ENCODE data around the gene IL6ST.
"Not testable (repeated sequence)": the region's sequence is repeated elsewhere in the genome, so short reads cannot be mapped to it uniquely, and the experiment has no call there.

IL6ST gene

GRCh38 chr5:55960779-55961178, 34.0 kb downstream of the IL6ST start:
- DNase-seq, result no peak

DNA sequence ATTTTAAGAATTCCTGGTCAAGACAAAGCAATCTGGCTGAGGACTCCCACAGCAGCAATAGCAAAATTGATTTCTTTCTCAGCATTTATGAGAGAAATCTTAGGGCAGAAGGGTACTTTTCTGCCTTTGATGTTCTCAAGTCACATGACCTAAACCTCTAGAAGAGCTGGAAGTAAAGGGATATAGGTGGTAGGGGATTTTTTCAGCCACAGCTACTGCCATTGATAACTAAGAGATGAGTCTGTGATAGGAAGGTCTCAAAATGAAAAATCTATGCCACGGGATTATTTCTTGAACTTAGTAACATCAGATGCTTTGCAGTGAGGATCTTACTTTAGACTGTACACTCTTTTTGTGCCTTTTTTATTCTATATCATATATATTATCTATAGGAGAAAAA, 35.6 kb downstream of the IL6ST start:
- no peak for DNase-seq

GRCh38 chr5:55941154-55941553, 53.6 kb downstream of the IL6ST start:
- not testable (repeated sequence) for DNase-seq

GRCh38 chr5:55937598-55937997, 57.2 kb downstream of the IL6ST start:
- not testable (repeated sequence) for DNase-seq

DNA sequence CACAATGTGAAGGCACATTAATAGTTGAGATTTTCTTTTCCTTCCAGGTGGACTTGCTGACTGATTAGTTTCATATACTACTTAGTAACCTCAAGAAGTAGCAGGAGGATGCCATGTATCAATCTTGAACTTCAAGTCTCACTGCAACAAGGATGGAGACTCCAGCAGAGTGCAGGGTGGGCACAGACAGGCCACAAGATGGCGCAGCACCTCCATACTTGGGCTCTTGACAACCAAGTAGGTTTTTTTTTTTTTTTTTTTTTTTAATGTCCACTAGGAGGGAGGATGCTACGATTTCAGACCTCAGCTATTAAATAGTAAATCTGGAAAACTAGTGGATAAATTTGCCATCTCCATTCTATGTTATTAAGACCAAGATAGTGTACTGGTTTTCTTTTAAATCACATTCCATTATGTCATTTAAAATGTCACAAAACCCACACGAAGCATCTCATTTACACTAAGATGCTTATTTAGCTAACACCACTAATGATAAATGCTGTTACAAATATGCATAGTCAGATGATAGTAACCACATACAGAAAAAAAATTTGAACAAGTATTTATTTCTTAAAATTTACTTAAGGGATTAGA, 58.6 kb downstream of the IL6ST start:
- DNase-seq, result peak; percentile 44

- DNase-seq, result no peak
These were observed 59.4 kb downstream of the IL6ST start for GRCh38 chr5:55935371-55935770.

DNA sequence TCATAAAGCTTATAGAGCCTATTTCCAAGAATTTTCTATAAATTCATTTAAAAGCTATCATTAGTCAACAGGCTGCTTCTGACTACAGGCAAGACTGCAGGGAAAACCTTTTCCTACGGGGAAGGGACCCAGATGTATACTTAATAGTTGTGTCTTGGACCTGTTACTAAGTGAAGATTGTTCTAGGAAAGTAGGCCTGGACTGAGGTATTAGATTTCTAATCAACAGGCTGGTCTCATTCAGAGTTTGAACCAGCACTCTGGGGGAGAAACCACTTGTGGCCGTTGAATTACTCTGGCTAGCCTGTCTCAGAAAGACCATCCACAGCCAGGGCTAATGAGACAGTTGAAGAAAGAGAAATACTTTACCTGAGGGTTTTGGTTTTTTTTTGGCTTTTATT, 60.0 kb downstream of the IL6ST start:
- no peak for DNase-seq

DNA sequence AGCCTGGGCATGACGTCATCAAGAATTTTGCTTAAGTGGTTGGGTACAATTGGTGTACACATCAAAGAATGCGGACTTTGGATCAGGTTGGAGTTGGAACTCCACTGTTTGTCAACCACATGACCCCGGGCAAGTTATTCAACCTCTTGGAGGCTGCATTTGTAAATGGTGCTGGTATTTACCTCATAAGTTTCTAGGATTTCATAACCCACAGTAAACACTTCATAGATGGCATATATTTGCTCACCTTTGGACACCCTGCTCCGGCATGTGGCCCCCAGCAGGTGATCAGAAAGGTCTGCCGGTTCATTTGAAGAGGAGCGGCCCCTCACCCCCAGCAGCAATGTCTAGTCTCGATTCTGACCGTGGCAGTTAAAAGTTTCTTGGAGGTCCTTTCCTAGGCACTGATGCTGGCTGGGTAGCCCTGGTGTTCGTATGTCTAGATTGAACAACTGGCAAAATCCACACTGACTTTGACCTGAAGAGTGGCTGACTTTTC, 60.6 kb downstream of the IL6ST start:
- DNase-seq, result no peak

GRCh38 chr5:55933377-55934114, 61.2 kb downstream of the IL6ST start:
- no peak for DNase-seq

GRCh38 chr5:55932700-55933099, 62.1 kb downstream of the IL6ST start:
- DNase-seq, result no peak

GRCh38 chr5:55929020-55929799, 65.6 kb downstream of the IL6ST start:
- DNase-seq, result no peak

DNA sequence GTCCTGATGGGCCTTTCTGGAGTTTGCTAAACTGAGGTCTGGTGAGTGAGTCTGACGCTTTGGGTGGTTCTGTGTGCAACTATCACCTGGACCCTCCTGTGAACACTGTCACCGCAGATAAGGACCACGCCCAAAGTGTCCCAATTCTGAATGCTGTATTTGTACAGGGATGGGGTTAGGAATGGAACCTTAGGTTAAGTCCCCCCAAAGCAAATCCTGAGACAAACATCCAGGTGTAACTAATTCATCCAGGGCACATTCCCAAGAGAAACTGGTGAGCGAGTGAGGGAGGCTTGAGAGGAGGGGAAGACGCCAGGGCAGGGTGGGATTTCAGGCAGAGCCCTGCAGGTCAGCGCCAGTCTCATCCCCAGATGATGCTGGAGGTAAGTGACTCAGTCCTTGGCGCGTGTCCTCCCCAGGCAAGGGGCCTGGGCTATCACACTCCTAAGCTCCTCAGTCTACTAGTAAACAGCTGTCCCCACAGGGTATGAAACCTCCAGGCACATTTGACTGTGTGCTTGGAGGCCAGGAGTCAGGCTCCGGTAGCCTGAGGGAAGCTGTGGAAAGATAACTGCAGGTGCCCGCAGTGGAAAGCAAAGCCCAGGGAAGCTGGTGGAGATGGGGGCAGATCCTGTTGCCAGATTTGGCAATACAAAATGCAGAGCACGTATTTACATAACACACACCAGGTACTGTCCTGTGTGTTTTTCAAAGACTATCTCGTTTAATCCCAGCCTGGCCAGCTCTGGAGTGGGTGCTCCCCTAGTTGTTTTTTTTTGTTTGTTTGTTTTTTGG, 66.7 kb downstream of the IL6ST start:
- no peak for DNase-seq

DNA sequence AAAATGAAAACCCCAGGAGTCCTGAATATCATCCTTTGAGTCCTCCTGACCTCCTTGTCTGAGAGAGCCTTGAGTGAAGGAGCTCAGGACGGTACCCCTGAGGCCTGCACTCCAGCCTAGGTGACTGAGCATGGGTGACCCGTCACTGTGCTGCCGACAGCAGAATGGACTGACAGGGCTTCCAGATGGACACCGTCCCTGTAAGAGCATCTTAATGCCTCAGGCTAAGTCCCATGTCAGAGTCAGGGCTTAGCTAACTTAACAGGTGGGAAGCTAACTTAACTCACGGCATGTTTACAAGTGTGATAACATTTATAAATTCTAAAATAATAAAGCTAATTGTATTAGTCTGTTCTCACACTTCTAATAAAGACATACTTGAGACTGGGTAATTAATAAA, 68.3 kb downstream of the IL6ST start:
- DNase-seq, result no peak

- no peak for DNase-seq
These were observed 69.1 kb downstream of the IL6ST start for GRCh38 chr5:55925712-55926111.

DNA sequence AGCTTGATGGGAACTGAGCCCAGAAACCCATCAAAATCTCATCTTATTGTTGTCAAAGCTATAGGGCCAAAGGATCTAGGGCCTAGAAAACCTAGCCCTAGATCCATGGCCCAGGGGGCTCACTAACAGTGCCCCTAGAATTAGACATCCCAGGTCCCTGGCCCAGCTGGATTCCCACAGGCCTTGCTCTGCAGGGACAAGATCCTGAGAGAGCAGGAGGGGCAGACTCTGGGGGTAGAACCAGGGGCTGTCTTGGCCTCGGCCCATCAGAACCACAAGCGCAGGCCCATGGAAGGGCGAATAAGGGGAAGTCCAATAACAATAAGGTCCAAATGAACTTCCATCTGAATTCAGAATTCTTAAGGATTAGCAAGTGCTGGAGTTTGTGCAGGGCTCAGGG, 69.6 kb downstream of the IL6ST start:
- DNase-seq, result no peak

- DNase-seq, result no peak
These were observed 70.0 kb downstream of the IL6ST start for GRCh38 chr5:55924744-55925143.

GRCh38 chr5:55923865-55924500, 70.8 kb downstream of the IL6ST start:
- DNase-seq, result no peak

DNA sequence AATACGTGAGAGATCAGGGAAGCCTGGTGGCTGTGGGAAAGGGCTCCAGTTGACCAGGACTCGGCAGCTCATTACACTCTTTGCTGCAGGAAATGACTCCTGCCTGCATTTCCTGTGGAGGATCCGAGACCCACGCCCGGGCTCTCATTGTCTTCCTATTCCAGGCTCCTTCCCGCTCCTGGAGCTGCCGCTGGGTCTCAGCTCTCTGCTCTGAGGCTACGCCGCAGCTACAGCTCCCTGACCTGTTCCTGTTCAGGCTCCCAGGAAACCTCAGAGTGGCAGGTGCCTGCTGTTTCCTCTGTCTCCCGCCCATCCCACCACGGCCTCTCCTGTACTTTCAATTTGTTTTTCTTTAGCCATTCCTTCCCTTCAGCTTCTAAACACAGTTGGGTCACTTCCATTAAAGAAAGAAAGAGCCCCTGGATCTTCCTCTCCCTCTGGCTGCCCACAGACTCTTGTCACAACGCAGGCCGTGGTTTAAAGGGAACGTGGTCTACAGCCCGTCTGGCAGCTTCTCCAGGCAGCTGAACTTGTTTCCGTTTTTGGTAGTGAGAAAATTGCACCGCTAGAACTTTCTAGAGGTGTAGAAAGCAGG, 71.5 kb downstream of the IL6ST start:
- DNase-seq, result no peak

GRCh38 chr5:55921617-55922016, 73.1 kb downstream of the IL6ST start:
- DNase-seq, result no peak

GRCh38 chr5:55920784-55921183, 74.0 kb downstream of the IL6ST start:
- no peak for DNase-seq

- no peak for DNase-seq
These were observed 75.1 kb downstream of the IL6ST start for GRCh38 chr5:55919625-55920024.
